ENCODE data around the gene IL37.

DNA sequence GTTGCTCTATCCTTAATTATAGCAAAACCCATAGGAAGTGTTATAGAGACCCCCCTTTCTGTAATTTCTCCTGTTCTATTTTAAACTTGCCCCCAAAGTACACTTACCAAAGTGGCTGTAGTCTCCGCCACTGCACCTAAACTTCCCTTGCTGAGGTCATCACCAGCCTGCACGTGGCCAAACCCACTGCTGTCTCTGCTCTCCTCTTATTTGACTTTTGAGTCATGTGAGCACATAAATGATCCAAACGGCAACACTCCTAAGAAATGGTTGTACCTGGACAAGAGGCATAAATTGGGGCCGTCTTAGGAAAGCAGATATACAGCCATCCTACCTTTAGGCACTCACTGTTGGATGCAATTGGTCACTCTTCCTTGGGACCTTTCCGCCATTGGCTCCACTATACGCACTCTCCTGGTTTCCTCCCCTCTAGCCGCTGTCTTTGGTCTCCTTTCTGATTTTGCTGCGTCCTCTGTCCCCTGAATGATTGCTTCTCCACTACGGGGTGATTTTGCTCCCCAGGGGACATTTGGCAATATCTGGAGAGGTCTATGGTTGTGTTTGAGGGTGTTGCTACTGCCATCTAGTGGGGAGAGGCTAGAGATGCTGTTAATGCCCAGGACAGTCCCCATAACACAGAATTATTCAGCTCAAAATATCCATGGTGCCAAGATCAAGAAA is 47.6 kb downstream of the IL37 start:
- no peak for TF ChIP-seq POLR2A (IDR thresholded peaks at IDR 0.05; ENCODE audit: extremely low read depth, insufficient read length)
- TF ChIP-seq, protein P1, sequence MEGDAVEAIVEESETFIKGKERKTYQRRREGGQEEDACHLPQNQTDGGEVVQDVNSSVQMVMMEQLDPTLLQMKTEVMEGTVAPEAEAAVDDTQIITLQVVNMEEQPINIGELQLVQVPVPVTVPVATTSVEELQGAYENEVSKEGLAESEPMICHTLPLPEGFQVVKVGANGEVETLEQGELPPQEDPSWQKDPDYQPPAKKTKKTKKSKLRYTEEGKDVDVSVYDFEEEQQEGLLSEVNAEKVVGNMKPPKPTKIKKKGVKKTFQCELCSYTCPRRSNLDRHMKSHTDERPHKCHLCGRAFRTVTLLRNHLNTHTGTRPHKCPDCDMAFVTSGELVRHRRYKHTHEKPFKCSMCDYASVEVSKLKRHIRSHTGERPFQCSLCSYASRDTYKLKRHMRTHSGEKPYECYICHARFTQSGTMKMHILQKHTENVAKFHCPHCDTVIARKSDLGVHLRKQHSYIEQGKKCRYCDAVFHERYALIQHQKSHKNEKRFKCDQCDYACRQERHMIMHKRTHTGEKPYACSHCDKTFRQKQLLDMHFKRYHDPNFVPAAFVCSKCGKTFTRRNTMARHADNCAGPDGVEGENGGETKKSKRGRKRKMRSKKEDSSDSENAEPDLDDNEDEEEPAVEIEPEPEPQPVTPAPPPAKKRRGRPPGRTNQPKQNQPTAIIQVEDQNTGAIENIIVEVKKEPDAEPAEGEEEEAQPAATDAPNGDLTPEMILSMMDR (IDR thresholded peaks at IDR 0.05; ENCODE audit: low read depth, low read length), result peak; percentile 96
